Ecto neural progenitor cell (in vitro differentiated cells): ENCODE measurements around the gene ZNF324.
"Not testable (repeated sequence)": the region's sequence is repeated elsewhere in the genome, so short reads cannot be mapped to it uniquely, and the experiment has no call there.

ENCODE experiments used
- DNase-seq: peaks from one replicate; pipeline ENCODE4 v3.0.0-alpha.2; 2018; ENCODE audit warnings: low spot score

ZNF324 gene

DNA sequence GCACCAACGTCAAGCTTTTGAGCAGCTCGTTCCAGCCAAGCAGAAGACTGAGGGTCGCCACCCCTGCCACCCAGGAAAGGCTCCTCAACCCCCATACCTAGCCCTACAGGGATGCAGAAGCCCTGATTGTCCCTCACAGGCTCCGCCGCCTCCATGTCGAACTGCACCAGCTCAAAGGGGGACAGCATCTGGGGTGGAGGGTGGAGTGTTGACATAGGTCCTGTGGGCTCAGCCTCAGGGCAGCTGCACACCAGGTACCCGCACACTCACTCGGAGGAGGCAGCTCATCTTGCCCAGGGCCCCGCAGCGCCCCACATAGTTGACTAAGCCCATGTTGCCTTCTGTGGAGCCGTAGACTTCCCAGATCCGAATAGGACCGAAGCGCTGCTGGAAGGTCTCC, 33.4 kb downstream of the ZNF324 start:
- peak; percentile 43 for DNase-seq

DNA sequence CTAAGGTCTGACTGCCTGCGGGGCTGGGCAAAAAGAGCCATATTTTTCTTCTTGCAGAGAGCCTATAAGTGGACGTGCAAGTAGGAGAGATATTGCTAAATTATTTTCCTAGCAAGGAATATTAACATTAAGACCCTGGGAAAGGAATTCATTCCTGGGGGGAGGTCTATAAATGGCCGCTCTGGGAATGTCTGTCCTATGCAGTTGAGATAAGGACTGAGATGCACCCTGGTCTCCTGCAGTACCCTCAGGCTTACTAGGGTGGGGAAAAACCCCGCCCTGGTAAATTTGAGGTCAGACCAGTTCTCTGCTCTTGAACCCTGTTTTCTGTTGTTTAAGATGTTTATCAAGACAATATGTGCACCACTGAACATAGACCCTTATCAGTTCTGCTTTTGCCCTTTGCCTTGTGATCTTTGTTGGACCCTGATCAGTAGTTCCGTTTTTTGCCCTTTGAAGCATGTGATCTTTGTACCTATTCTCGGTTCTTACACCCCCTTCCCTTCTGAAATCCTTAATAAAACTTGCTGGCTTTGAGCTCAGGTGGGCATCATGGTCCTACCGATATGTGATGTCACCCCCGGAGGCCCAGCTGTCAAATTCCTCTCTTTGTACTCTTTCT, 40.8 kb downstream of the ZNF324 start:
- DNase-seq: not testable (repeated sequence)

DNA sequence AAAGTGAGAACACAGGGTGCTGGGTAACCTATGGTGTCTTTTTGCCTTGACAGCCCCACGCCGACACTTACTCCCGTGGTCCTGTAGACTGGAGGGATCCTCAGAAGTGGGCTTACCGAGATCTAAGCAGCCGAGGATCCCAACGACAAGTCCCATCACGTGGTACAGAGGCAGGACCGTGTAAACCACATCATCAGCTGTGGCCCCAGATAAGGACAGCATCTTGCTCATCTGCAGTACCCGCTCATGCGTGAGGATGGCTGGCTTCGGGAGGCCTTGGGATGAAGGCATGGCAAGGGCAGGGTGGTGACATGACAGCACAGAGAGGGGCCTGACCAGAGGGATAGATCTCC, 42.8 kb downstream of the ZNF324 start:
- DNase-seq: no peak

DNA sequence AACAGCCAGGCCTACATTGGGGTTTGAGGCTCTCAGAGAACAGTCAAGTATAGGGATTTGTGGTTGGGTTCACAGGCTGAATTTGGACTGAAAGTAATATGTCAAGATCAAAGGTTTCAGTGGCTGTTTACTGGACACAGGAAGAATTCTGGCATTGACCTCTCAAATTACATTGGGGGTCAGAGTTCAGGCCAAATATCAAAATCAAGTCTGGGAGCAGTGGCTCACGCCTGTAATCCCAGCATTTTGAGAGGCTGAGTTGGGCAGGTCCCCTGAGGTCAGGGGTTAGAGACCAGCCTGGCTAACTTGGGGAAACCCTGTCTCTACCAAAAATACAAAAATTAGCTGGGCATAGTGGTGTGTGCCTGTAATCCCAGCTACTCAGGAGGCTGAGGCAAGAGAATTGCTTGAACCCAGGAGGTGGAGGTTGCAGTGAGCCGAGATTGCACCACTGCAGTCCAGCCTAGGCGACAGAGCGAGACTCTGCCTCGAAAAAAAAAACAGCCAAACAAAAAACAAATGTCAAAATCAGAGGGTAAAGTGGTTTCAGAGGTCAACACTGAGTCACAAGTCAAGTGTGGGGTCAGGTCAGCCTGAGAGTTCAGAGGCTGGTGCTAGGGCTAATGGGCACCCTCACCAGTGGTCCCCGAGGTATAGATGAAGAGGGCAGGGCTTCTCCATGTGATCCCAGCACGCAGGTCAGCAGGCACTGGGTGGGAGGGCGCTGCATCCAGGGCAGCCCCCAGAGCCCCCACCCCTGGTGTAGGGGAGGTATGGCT, 43.4 kb downstream of the ZNF324 start:
- DNase-seq: no peak

DNA sequence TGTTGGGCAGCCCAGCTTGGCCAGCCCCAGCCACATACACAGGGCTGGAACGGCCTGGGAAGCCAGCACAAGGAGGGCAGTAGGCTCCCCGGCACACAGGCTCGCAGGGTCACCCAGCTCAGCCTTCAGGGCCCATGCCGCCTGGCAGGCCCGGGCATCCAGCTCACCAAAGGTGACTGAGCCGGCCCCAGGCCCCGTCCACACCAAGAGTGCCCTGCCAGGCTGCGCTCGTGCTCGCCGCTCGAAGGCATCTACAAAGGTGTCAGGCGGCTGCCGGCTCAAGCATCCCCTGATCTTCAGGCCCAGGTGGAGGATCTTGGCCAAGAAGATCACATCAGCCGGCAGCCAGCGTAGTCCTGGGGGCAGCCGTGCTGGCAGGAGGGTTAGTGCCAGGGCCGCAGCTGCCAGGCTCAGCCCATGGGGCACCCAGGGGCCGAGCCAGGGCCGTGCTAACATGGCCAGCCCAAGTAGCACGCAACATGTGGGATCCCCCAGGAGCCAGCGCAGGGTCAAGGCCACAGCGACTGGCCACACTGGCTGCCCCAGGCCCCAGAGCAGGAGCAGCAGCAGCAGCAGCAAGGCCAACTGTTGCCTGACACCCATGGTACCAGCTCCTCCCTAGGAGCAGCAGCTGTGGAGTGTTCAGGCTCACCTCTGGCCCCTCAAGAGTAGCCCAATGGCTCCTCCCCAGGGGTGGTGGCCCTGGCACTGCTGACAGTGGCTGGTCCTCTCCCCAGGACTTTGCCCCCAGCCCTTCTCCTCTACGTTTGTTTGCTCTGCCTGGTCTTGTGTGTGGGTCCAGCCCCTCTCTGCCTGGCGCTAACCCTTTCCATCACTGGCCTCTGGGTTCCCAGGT, 44.7 kb downstream of the ZNF324 start, which contains the start of gene SLC27A5:
TSS of gene SLC27A5 (minus strand) at position 640 of the 856 bp plus-strand sequence. CDS start at position 603, 37 bp downstream.
- no peak for DNase-seq

DNA sequence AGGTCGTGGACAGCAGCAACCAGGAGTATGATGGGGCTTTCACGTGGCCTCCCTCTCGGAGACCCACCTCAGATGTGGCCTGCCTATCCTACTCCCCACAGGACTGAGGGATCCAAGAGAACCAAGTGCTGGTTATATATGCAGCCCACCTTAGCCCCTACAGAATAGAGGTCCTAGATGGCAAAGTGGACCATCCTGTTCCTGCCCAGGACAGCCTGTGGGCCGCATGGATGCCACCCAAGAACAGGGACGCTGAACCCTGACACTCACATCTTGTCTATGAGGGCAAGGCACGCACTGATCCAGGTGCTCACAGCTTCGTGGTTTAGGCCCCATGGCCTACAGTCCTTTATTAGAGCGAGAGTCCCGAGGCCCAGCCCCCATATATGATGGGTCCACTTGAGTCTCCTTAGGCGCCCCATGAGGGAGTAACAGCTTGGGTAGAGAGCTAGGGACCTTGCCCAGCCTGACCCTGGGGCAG, 46.4 kb downstream of the ZNF324 start:
- DNase-seq: no peak

DNA sequence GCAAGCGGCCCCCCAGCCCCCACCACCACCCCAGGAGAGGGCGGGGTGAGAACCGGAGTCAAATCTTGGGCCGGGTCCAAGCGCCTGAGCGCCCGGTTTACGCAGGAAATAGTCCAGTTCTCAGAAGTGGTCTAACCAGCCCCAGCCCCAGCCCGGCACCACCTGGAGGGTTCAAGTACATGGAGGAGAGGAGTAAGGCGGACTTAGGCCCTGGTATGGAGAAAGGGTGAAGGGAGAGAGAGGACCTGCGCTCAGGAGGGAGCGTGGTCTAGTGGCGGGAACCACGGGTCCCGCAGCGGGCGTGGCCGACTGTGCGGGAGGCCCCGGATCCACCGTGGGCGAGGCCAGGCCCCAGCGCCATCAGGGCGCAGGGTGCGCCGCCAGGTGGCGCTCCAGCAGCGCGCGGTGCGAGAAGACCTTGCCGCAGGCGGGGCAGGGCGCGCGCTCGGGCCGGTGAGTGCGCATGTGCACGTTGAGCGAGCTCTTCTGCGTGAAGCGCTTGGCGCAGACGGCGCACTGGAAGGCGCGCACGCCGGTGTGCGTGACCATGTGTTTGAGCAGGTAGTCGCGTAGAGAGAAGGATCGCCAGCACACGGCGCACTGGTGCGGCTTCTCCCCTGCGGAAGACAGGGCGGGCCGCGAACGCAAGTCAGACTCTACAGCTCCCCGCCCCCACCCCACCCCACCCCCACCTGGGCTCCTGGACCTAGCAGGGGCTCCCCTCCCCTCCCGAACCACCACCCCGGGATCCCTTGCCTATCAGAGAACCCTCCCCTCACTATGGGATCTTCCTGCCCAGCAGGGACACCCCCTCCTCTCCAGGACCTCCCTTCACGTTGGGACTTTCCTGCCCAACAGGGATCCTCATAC, 47.0 kb downstream of the ZNF324 start:
- DNase-seq: peak; percentile 95

DNA sequence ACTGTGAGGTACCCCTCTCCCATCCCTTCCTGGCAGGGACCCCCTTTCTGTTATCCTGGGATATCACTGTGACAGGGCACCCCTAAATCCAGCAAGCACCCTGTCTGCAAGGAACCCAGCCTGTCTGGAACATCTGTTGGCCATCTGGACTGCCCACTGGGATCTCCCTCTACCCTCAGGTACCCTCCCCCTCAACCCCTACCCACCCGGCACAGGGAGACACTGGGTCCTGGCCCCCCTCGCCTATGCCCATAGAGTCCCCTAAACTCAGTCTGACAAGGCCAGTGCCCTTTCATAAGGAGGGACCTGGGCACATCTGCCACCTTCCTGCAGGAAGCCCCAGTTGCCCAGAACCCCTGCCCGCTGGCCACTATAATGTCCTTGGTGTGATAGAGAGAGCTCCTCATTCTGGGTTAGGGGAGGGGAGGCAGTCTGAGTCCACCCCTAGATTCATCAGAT, 47.7 kb downstream of the ZNF324 start:
- DNase-seq: no peak

DNA sequence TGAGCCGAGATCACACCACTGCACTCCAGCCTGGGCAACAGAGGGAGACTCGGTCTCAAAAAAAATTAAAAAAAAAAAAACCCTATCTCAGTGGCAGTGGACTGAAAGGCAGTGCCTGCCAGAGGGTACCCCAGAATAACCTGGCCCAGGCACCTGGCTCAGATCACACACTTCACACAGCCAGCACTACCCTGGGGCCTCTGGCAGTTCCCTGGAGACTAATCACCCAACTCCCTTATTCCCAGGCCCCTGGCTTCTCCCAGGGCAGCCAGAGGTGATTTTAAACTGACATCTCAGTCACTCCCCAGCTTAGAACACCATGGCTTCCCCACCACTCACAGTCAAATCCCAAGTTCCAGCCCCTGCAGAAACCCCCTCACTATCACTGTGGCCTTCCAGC, 48.4 kb downstream of the ZNF324 start:
- no peak for DNase-seq

DNA sequence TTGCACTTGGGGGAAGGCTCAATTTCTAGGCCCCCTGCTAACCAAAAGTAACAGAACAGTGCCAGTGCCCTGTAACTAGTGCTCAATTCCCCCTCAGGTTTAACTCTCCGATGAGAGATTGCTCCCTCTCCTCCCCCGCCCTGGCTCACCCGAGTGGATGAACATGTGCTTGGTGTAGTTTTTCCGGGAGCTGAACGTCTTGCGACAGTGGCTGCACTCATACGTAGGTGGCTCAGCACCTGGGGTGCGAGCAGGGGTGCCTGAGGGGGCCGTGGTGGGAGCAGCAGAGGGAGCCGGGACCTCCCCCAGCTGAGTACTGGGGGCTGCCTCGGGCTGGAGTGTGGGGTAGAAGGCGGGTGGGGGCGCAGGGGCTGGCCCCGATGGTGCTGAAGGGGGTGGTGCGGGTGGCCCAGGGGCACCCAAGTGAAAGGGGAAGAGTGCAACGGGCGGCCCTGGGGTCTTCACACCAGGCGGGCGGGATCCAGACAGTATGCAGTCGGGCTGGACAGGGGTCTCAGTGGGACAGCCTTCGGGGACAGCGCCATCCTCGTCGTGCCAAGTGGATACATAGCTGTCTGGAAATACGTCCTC, 49.5 kb downstream of the ZNF324 start:
- no peak for DNase-seq

DNA sequence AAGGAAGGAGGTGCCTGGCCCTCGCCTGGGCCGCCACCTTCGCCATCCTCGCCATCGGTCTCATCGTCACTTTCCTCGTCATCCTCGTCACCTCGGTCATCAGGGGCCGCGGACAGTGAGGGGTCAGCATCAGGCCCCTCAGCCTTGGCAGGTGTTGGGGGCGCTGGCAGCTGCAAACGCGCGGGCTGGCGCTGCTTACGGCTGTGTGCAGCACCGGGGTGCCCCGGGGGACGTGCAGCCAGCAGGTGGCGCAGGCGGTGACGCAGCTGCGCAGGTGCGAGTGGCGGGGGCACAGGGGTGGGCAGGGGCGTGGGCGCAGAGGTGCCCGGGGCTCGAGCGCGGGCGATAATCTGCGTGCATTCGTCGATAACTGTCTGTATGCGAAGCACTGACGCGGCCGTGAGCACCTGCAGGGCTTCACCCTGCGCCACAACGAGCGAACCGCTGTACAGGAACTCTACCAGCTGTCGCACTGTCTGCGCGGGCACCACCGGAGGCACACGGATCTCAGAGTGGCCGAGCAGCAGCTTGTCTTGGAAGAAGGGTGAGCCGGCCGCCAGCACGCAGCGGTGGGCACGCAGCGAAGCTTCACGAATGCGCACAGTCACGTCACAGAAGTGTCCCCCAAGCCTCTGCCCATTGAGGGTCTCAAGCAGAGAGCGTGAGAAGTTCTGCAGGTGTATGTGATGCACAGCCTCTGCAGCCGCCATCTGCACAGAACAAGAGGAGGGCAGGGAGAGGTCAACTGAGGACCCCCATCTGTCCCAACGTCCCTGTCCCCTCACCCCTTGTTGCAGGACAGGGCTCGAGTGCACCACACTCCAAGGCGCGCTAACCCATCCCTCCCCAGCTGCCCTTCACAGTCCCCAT, 50.3 kb downstream of the ZNF324 start:
- DNase-seq: no peak

DNA sequence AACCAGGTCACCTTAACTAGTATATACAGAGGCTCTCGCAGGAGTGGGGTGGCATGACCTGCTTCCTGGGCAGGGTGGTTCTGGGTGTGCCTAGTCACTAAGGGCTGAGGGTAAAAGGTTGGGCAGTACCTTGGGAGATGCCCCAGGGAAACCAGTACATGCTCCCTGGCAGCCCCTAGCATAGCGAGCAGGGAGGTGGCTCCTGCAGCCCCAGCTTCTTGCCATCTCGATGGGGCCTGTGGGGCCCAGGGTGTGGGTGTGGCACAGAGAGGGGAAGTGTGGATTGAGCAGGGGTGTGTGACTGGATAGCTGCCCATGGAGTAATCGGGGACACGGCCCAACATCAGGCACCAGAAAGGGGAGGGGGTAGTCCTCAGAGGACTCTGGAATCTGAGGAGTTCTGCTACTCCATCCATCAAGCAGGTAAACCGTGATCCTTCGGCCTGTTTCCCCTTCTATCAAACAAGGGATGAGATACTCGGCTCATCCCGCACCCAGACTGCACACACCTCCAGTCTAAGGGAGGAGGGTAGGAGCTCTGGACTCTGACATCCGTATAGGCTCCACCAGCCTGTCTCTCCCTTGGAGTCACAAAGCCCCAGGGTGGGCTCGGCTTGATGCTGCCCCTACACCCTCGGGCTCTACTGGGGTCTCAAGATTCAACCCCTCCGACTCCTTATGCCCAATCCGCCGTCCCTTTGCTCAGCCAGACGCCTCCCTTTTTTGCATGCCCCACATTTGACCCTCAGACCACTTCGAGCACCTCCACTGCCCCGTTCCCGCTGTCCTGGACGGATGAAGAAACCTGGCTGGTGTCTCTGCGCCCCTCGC, 51.6 kb downstream of the ZNF324 start:
- DNase-seq: no peak

DNA sequence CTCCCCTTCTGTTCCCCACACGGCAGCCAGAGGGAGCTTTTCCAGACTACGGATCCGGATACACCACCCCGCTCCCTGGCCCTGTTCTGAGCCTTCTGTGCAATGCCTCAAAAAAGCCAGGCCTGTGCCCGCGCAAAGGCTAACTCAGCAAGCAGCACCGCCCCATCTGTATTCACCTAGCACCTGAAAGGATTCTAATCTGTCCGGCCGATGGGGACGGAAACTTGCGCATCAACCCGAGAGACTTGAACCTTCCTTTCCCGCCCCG, 52.1 kb downstream of the ZNF324 start:
- DNase-seq: peak; percentile 80

DNA sequence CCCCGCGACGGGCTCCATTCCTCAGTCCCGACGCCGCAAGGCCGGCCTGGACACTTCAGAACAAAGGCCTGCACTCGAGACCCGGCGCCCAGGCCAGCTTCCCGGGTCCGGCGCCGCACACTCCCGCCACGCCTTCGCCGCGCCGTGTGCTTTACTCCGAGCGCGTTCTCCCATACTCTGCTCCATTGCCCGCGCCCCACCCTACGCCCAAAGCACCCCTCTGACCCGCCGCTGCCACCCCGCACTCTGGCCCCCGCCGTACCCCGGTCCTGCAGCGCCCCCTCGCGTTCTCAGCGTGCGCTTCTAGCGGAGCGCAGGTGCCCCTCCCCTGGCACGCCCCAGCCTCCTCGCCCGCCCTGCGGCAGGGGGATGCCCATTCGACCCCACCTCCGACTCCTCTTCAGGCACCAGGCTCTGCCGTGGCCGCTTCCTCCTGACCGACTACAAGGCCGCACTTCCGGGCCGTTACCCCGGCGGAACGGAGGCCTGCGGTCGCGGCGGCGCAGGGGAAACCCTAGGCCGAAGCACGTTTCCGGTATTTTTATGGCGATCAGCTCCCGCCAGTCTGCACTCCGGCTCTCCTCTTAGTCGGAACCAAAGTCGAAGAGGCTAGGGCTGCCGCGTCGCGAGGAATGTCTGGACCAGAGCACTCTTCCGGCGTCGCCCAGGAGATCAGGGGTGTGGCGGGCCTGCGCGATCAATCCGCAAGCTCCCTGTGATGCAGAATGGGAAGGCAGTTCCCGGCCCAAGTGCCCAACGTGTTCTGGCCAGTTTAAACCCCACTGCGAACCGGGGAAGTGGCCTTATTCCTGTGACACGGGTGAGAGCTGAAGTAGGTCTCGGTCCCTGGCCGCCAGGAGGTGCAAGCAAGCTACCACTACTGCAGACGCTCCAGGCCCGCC, 52.7 kb downstream of the ZNF324 start, which contains the start of gene ZBTB45:
TSS of gene ZBTB45 (minus strand) at position 456 of the 902 bp plus-strand sequence. CDS start 2,137 bp downstream, outside the sequence.
- peak; percentile 96 for DNase-seq

DNA sequence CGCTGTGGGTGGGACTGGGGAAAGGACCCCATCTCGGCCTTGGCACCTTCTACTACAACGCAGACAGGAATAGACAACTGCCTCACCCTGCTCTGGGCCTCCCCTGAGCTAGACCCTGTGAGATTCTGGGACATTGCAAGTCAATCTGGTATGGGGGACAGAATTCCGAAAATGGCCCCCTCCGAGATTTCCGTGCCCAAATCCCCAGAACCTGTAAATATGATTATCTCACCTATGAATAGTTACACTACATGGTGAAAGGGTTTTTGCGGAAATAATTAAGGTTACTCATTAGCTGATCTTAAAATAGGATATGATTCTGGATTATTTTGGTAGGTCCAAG, 53.3 kb downstream of the ZNF324 start:
- DNase-seq: no peak

DNA sequence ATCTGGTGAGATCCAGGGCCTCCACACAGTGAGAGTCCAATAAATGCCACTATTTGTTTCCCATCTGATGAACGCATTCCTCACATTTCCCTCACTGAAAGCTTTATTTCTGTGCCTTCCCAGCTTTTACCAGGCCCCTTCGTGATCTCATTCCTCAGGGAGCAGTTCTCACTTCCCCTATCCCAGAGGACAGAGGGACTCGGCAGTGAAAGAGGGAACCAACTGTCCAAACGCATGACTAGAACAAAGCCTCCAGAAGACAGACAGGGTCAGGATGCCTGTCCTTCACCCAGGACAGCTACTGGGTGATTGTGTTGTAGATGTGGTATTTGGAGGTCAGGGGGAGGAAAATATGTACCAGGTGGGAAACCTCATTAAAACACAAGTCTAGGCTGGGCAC, 54.8 kb downstream of the ZNF324 start:
- no peak for DNase-seq

DNA sequence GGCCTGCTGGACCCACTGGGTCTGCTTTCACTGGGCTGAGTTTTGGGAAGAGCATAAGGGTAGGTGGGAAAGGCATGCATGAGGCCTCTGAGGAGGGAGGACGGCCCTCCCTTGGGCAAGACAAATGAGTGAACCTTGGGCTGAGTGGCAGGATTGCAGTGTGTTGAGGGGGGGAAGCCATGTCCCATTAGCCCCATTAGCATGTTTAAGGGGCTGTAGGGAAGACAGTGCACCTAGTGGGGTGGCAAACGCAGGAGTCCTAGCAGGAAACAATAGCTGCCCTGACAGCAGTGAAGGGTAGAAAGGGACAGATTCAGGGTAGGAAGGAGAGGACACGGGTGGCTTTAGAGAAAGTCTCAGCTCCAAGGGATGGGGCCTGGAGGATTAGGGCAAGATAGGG, 55.8 kb downstream of the ZNF324 start:
- DNase-seq: no peak
